Measurements from ENCODE around the gene OAS3.

DNA sequence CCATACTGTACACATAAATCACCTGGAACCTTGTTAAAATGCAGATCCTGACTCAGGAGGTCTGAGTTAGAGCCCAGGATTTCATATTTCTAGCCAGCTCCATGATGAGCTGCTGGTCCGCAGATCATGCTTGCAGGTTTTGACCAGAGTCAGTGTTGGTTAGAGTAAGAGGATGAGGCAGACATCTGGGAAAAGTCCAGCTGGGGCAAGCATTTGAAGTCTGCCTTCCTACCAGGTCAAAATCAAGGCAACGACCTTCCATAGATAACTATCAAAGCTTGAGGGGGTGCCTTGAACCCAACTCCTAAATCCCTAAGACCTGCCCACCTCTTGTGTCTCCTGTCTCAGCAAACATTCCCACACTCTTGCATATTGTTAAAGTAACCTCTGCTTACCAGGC lies 49.3 kb downstream of the OAS3 start:
- no peak for TF ChIP-seq CTCF (IDR thresholded peaks at IDR 0.05; ENCODE audit: low read depth, low read length, poor library complexity, severe bottlenecking)
- no peak for TF ChIP-seq EZH2phosphoT487 (IDR thresholded peaks at IDR 0.05; ENCODE audit: borderline replicate concordance, low read length)

Measured in DOHH2 (cell line).